Retina (tissue), 1 donor: ENCODE data around the gene KREMEN1.

ENCODE experiments used
- DNase-seq: peaks from one replicate; pipeline ENCODE4 v3.0.0-alpha.2; 2016

KREMEN1 gene

DNA sequence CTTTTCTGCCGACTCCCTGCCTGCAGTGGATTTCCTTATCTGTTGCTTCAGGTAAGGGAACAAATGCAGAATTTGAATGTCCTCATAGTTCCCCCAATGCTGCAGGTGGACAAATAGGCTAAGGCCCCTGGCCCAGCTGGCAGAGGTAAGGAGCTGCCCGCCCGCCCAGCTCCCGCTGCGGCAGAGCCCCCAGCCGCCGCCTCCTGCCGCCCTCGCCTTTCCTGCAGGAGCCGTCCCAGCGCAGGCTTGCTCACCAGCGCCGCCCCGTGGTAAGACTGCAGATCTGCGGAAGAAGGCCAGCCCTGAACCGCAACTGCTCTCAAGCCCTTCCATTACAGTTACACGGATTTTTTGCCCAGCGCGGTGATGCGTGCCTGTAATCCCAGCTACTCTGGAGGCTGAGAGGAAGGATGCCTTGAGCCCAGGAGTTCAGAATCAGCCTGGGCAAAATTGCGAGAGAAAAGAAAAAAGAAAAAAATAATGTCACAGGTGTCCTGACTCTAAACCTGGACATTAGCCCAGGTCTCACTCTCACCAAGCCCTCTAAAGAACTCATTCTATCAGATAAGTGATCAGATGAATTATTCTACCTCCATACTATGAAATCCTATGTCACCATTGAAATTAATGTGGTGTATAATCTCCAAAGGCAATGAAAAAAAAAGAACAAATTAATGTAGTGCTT is 81.7 kb downstream of the KREMEN1 start:
- DNase-seq, result peak; percentile 90

DNA sequence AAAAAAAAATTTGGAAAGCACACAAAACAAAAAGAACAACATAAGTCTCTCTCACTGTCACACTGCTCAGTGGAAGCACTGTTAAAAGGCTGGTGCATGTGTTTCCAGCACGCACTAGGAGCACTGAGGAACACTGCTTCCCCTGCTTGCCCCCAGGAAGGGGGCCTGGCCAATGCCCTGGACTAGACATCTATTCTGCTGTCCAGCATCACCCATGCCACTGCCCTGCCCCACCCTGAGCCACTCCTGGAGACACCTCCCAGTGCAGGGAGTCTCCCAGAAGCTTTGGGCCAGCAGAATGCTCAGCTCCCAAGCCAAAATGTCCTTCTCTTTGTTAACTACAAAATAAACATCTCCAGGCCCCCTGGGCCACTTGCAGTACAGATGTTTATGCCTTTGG is 83.1 kb downstream of the KREMEN1 start:
- no peak for DNase-seq

DNA sequence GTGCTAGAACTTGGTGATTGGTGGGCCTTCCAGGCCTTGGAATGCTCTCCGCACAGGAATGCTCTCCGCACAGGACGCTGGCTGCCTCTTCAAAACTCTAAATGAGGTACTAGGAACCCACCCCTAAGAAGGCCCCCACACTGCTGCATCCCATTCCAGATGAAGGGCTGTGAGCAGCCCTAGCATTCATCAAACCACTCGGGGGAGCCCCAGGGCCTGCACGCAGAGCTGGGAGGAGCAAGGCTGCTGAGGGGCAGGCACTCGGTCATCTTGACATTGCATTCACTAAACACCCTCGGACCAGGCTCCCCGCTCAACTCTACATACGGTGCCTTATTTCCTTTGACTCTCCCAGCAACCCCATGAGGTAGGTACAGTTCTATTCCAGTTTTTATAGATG is 83.7 kb downstream of the KREMEN1 start:
- DNase-seq, result no peak

- no peak for DNase-seq
These were observed 85.1 kb downstream of the KREMEN1 start for GRCh38 chr22:29157759-29158535.

DNA sequence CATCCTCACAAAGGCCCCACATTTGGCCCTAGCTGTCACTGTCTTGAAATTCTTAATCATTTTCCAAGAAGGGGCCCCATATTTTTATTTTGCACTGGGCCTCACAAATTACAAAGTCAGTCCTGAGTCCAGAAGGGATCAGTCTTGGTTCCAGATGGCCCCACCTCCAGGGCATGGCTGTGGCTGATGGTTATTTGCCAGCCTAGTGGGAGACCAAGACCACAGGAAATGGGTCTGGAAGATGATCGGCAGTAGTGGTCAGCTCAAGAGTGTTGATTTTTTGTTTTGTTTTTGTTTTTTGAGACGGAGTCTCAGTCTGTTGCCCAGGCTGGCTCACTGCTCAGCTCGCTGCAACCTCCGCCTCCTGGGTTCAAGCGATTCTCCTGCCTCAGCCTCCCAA is 85.7 kb downstream of the KREMEN1 start:
- DNase-seq, result no peak

DNA sequence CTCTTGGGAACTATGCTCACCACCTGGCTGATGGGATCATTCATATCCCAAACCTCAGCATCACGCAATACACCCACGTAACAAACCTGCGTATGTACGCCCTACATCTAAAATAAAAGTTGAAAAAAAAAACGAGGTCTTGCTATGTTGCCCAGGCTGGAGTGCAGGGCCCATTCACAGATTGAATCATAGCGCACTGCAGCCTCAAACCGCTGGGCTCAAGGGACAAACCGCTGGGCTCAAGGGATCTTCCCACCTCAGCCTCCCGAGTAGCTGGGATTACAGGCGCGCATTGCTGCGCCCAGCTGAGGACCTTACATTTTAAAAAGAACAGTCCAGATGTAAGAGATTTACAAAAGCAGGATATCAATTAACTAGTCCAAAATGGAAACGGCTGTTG is 91.0 kb downstream of the KREMEN1 start:
- no peak for DNase-seq

DNA sequence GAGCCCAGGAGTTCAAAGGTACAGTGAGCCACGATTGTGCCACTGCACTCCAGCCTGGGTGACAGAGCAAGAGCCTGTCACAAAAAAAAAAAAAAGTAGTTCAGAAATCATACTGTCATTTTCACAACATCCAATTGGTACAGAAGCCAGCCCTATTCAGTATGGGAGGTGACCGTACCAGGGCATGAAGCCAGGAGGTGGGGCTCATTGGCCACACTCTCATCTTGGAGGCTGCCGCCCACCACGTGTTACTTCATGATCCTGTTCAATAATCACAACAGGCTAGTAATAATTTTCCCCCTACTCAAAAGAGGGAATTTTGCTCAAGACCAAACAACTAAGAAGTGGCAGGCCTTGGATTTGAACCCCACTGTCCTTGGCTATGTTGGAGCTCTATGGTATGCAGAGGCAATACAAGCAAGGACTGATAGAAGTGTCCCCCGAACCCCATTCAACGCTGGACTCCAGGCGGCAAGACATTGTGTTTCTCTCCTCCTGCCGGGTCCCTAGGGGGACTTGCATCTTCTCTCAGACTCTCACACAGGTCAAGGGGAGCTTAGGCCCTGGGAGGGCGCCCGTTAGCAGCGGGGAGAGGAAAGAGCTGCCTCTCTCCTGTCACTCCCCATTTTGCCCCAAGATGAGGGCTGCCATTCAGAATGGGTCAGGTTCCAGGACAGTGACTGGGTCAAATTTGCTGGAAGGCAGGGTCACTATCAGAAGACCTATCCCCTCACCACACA is 92.7 kb downstream of the KREMEN1 start:
- no peak for DNase-seq

- DNase-seq, result no peak
These were observed 93.3 kb downstream of the KREMEN1 start for GRCh38 chr22:29166180-29166579.

DNA sequence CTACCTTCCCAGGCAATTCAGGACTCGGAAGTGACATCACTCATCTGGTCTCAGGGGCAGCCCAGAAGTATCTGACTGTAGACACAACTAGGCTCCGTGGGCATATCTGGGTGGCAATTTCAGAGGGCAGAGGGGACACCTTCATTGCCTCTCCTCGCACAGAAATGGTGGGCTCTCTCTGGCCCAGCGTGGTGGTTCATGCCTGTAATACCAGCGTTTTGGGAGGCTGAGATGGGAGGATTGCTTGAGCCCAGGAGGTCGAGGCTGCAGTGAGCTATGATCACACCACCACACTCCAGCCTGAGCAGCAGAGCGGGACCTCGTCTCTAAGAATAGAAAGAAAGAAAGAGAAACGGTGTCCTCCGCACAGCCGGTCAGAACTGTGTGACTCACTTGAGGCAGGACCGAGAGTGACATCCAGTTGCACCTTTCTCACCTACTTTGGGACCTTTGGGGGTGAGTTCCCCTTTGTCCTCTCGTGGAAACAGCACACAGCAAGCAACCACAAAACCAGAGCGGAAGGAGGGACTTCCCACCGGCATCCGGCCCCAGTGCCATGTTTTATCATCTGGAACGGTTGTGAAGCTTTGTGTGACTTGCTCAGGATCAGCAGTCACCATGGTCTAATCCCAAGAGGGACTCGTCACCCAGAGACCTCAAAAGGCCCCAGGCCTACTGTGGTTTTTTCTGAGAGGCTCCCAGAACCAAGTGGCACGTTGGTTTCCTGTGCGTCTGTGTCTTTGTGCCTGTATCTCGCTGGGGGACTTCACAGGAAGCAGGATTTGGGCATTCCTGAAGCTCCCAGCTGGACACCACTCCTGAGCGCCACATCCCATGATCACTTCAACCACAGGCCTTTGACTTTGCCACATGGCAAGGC is 94.4 kb downstream of the KREMEN1 start:
- DNase-seq, result no peak

GRCh38 chr22:29171721-29172120 is 98.9 kb downstream of the KREMEN1 start:
- no peak for DNase-seq

DNA sequence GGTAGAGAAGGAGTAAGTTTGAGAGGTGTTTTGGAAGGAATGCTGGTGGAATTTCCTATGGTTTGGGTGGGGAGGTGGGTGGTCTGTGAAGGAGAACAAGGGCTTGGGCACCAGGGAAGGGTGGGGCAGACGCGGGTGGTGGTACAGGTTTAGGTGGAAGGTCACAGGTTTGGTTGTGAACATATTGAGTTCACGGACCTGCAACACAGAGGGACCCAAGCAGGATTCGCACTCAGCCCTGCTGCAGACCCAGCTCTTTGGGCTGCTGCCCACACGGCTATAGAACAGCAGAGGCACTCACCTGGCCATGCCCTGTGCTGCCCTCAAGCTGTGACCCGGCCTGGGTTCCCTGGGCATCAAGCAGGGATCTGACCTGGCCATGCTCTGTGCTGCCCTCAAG is 99.4 kb downstream of the KREMEN1 start:
- DNase-seq, result no peak

DNA sequence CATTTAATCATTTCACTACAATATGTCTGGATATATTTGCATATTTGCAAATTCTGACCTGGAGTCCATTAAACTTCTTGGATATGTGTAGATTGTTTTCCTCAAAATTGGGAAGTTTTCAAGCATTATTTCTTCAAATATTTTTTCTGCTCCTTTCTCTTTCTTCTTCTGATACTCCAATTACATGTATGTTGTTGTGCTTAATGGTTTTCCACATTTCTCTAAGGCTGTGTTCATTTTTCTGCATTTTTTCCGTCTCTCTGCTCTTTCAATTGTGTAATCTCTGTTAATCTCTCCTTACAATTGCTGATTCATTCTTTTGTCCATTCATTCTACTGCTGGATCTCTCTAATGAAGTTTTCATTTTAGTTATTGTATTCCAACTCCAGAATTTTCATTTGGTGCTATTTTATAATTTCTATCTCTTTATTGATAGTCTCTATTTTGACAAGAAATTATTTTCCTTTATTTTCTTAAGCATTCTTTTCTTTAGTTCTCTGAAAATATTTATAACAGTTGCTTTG is 102.5 kb downstream of the KREMEN1 start:
- DNase-seq, result no peak

GRCh38 chr22:29183971-29184848 is 111.4 kb downstream of the KREMEN1 start:
- peak; percentile 38 for DNase-seq

- DNase-seq, result no peak
These were observed 112.1 kb downstream of the KREMEN1 start for GRCh38 chr22:29184849-29185490.

DNA sequence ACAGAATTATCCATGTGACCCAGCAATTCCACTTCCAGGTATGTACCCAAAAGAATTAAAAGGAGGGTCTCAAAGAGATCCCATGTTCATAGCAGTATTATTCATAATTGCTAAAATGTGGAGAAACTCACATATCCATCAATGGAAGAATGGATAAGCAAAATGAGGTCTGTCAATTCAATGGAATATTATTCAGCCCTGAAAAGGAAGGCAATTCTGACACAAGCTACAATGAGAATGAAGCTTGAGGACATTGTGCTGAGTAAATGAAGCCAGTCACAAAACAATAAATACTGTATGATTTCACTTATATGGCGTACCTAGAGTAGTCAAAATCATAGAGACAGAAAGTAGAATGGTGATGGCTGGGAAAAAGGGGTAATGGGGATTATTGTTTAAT is 113.5 kb downstream of the KREMEN1 start:
- DNase-seq, result no peak

- DNase-seq, result no peak
These were observed 115.0 kb downstream of the KREMEN1 start for GRCh38 chr22:29187831-29188230.

DNA sequence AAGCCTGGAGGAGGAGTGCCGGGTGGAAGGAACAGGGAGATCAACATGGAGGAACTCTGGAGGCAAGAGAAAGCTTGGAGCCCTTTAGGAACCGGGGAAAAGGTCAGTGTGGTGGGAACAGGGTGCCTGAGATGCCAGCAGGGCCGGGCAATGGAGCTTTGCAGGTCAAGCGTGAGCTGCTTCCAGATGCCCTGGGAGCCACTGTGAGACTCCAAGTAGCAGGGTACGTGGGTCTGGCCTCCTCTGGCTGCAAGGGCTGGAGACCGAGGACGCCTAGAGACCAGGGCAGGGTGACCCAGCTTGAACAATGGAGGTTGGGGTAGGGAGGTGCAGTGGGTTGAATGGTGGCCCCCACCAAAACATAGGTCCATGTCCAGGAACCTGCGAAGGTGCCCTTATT is 117.2 kb downstream of the KREMEN1 start:
- no peak for DNase-seq

DNA sequence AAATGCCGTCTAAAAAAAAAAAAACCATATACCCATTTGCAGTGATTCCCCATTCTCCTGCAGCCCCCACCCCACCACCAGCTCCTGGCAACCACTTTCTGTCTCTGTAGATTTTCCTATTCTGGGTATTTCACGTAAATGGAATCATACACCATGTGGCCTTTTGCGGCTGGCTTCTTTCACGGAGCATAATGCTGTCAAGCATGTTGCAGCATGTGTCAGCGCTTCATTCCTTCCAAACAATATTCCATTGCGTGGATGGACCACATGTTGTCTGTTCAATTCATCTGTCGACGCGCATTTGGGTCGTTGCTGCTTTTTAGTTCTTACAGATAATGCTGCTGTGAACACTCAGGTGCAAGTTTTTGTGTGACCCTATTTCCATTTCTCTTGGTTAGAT is 118.1 kb downstream of the KREMEN1 start:
- DNase-seq, result no peak

DNA sequence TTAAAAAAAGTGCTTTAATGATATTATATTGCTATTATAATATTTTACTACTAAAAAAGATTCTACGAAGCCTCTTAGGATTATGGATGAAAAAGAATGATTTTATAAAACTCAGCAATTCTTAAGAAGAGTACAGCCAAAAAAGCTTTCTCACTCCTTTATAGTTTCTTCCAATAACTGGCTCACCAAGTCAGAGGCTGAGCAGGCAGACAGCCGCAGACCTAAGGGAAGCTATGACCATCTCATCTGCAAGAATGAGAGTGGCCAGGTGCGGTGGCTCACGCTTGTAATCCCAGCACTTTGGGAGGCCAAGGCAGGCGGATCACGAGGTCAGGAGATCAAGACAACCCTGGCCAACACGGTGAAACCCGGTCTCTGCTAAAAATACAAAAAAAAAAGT is 120.2 kb downstream of the KREMEN1 start:
- DNase-seq, result no peak

- no peak for DNase-seq
These were observed 121.3 kb downstream of the KREMEN1 start for GRCh38 chr22:29194184-29194583.
